GM19468 (cell line): ENCODE data around the gene DOCK2.
"Not testable (repeated sequence)": the region's sequence is repeated elsewhere in the genome, so short reads cannot be mapped to it uniquely, and the experiment has no call there.

Source experiments
- ATAC-seq: cut with Tn5 transposase; IDR thresholded peaks from one replicate; pipeline ENCODE4 v1.9.1; 2021; ENCODE audit warnings: mild to moderate bottlenecking, moderate library complexity, moderate number of reproducible peaks; ENCODE audit not compliant: unreplicated experiment; ENCODE audit errors: extremely low read depth

DOCK2 gene

GRCh38 chr5:169710675-169711074 is 73.6 kb downstream of the DOCK2 start:
- no peak for ATAC-seq

- no peak for ATAC-seq
These were observed 74.6 kb downstream of the DOCK2 start for GRCh38 chr5:169711551-169712225.

- no peak for ATAC-seq
These were observed 75.4 kb downstream of the DOCK2 start for GRCh38 chr5:169712428-169712827.

- ATAC-seq, result no peak
These were observed 79.2 kb downstream of the DOCK2 start for GRCh38 chr5:169716287-169716686.

GRCh38 chr5:169717288-169717687 is 80.2 kb downstream of the DOCK2 start:
- no peak for ATAC-seq

- ATAC-seq, result peak; percentile 34
These were observed 82.6 kb downstream of the DOCK2 start for GRCh38 chr5:169719360-169720314.

- ATAC-seq, result no peak
These were observed 84.7 kb downstream of the DOCK2 start for GRCh38 chr5:169721771-169722170.

- ATAC-seq, result no peak
These were observed 86.2 kb downstream of the DOCK2 start for GRCh38 chr5:169723103-169723831.

- no peak for ATAC-seq
These were observed 87.4 kb downstream of the DOCK2 start for GRCh38 chr5:169724303-169725087.

GRCh38 chr5:169725665-169726064 is 88.6 kb downstream of the DOCK2 start:
- not testable (repeated sequence) for ATAC-seq

GRCh38 chr5:169728418-169728817 is 91.3 kb downstream of the DOCK2 start:
- ATAC-seq, result no peak

- ATAC-seq, result no peak
These were observed 94.1 kb downstream of the DOCK2 start for GRCh38 chr5:169731221-169731620.

GRCh38 chr5:169732841-169733240 is 95.8 kb downstream of the DOCK2 start:
- ATAC-seq, result no peak

- no peak for ATAC-seq
These were observed 98.8 kb downstream of the DOCK2 start for GRCh38 chr5:169735913-169736312.

- ATAC-seq, result no peak
These were observed 99.6 kb downstream of the DOCK2 start for GRCh38 chr5:169736653-169737052.

GRCh38 chr5:169740435-169740834 is 103.4 kb downstream of the DOCK2 start:
- ATAC-seq, result no peak

GRCh38 chr5:169742771-169743296 is 105.8 kb downstream of the DOCK2 start:
- no peak for ATAC-seq

GRCh38 chr5:169744336-169744735 is 107.3 kb downstream of the DOCK2 start:
- no peak for ATAC-seq

GRCh38 chr5:169745441-169746146 is 108.5 kb downstream of the DOCK2 start:
- ATAC-seq, result no peak
